WTC11 (cell line): ENCODE data around the gene NSFL1C. TPM values are rescaled to one million over a fixed set of nuclear protein-coding genes. Genes with fewer than 3 reads are reported as not detected.

Experiments
- GRHL2 ChIP-seq: fragments of 250-450 bp; sonication (Bioruptor Pico); IDR thresholded peaks from 2 replicates; pipeline ENCODE4 v1.8.0; 2022; ENCODE audit warnings: mild to moderate bottlenecking, moderate library complexity; ENCODE audit not compliant: insufficient replicate concordance, severe bottlenecking
- NFE2L1 ChIP-seq: sonication (generic); formaldehyde crosslinking; IDR thresholded peaks from 2 replicates; pipeline ENCODE4 v1.8.1; 2023; ENCODE audit warnings: missing genetic modification reagents
- ZNF232 ChIP-seq: sonication (generic); formaldehyde crosslinking; IDR thresholded peaks from 2 replicates; pipeline ENCODE4 v1.8.0; 2022; ENCODE audit warnings: mild to moderate bottlenecking, missing genetic modification reagents
- ZNF416 ChIP-seq: fragments of 250-450 bp; sonication (Bioruptor Pico); IDR thresholded peaks from 2 replicates; pipeline ENCODE4 v1.9.0; 2021; ENCODE audit warnings: mild to moderate bottlenecking, inconsistent platforms
- total RNA-seq: library from RNA; stranded (reverse); gene quantifications from 3 replicates; pipeline ENCODE4 v1.2.3, GENCODE V29; 2021
- TF ChIP-seq, protein P1 (sequence below): sonication (generic); formaldehyde crosslinking; IDR thresholded peaks from 2 replicates; pipeline ENCODE4 v1.8.0; 2022; ENCODE audit warnings: mild to moderate bottlenecking, missing genetic modification reagents
- TF ChIP-seq, protein P2 (sequence below): sonication (generic); formaldehyde crosslinking; IDR thresholded peaks from 2 replicates; pipeline ENCODE4 v1.8.1; 2022; ENCODE audit warnings: low read depth, missing genetic modification reagents, borderline replicate concordance
- TF ChIP-seq, protein P3 (sequence below): sonication (generic); formaldehyde crosslinking; IDR thresholded peaks from 2 replicates; pipeline ENCODE4 v1.8.0; 2022; ENCODE audit warnings: mild to moderate bottlenecking, missing genetic modification reagents
- TF ChIP-seq, protein P4 (sequence below): sonication (generic); formaldehyde crosslinking; IDR thresholded peaks from 2 replicates; pipeline ENCODE4 v1.8.1; 2023; ENCODE audit warnings: mild to moderate bottlenecking, missing genetic modification reagents, borderline replicate concordance
- TF ChIP-seq, protein P5 (sequence below): sonication (generic); formaldehyde crosslinking; IDR thresholded peaks from 2 replicates; pipeline ENCODE4 v1.8.0; 2022; ENCODE audit warnings: missing genetic modification reagents

Gene NSFL1C
- total RNA-seq, 1 experiment from 2014 or later: 85.5 TPM

DNA sequence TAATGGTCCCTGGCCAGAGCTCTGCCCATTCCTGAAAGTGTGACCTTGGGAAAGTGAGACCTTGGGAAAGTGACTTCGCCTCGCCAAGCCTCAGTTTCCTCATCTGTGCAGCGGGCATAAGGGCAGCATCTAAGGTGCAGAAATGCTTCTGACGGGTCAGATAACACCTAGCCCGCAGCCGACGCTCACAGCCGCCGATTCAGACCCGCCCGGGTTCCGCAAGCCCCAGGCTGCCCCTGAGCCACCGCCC lies 74.3 kb downstream of the NSFL1C start (continued):
- TF ChIP-seq, protein P1, sequence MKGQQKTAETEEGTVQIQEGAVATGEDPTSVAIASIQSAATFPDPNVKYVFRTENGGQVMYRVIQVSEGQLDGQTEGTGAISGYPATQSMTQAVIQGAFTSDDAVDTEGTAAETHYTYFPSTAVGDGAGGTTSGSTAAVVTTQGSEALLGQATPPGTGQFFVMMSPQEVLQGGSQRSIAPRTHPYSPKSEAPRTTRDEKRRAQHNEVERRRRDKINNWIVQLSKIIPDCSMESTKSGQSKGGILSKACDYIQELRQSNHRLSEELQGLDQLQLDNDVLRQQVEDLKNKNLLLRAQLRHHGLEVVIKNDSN: no peak
- TF ChIP-seq, protein P2, sequence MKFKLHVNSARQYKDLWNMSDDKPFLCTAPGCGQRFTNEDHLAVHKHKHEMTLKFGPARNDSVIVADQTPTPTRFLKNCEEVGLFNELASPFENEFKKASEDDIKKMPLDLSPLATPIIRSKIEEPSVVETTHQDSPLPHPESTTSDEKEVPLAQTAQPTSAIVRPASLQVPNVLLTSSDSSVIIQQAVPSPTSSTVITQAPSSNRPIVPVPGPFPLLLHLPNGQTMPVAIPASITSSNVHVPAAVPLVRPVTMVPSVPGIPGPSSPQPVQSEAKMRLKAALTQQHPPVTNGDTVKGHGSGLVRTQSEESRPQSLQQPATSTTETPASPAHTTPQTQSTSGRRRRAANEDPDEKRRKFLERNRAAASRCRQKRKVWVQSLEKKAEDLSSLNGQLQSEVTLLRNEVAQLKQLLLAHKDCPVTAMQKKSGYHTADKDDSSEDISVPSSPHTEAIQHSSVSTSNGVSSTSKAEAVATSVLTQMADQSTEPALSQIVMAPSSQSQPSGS: no peak
- TF ChIP-seq ZNF232 (CRISPR knock-in tag) (no peak), GRHL2 (CRISPR knock-in tag) (no peak), NFE2L1 (no peak), ZNF416 (CRISPR knock-in tag) (no peak)
- TF ChIP-seq, protein P3, sequence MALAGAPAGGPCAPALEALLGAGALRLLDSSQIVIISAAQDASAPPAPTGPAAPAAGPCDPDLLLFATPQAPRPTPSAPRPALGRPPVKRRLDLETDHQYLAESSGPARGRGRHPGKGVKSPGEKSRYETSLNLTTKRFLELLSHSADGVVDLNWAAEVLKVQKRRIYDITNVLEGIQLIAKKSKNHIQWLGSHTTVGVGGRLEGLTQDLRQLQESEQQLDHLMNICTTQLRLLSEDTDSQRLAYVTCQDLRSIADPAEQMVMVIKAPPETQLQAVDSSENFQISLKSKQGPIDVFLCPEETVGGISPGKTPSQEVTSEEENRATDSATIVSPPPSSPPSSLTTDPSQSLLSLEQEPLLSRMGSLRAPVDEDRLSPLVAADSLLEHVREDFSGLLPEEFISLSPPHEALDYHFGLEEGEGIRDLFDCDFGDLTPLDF: no peak
- TF ChIP-seq, protein P4, sequence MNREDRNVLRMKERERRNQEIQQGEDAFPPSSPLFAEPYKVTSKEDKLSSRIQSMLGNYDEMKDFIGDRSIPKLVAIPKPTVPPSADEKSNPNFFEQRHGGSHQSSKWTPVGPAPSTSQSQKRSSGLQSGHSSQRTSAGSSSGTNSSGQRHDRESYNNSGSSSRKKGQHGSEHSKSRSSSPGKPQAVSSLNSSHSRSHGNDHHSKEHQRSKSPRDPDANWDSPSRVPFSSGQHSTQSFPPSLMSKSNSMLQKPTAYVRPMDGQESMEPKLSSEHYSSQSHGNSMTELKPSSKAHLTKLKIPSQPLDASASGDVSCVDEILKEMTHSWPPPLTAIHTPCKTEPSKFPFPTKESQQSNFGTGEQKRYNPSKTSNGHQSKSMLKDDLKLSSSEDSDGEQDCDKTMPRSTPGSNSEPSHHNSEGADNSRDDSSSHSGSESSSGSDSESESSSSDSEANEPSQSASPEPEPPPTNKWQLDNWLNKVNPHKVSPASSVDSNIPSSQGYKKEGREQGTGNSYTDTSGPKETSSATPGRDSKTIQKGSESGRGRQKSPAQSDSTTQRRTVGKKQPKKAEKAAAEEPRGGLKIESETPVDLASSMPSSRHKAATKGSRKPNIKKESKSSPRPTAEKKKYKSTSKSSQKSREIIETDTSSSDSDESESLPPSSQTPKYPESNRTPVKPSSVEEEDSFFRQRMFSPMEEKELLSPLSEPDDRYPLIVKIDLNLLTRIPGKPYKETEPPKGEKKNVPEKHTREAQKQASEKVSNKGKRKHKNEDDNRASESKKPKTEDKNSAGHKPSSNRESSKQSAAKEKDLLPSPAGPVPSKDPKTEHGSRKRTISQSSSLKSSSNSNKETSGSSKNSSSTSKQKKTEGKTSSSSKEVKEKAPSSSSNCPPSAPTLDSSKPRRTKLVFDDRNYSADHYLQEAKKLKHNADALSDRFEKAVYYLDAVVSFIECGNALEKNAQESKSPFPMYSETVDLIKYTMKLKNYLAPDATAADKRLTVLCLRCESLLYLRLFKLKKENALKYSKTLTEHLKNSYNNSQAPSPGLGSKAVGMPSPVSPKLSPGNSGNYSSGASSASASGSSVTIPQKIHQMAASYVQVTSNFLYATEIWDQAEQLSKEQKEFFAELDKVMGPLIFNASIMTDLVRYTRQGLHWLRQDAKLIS (CRISPR knock-in tag): no peak
- TF ChIP-seq, protein P5, sequence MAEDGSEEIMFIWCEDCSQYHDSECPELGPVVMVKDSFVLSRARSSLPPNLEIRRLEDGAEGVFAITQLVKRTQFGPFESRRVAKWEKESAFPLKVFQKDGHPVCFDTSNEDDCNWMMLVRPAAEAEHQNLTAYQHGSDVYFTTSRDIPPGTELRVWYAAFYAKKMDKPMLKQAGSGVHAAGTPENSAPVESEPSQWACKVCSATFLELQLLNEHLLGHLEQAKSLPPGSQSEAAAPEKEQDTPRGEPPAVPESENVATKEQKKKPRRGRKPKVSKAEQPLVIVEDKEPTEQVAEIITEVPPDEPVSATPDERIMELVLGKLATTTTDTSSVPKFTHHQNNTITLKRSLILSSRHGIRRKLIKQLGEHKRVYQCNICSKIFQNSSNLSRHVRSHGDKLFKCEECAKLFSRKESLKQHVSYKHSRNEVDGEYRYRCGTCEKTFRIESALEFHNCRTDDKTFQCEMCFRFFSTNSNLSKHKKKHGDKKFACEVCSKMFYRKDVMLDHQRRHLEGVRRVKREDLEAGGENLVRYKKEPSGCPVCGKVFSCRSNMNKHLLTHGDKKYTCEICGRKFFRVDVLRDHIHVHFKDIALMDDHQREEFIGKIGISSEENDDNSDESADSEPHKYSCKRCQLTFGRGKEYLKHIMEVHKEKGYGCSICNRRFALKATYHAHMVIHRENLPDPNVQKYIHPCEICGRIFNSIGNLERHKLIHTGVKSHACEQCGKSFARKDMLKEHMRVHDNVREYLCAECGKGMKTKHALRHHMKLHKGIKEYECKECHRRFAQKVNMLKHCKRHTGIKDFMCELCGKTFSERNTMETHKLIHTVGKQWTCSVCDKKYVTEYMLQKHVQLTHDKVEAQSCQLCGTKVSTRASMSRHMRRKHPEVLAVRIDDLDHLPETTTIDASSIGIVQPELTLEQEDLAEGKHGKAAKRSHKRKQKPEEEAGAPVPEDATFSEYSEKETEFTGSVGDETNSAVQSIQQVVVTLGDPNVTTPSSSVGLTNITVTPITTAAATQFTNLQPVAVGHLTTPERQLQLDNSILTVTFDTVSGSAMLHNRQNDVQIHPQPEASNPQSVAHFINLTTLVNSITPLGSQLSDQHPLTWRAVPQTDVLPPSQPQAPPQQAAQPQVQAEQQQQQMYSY (CRISPR knock-in tag): no peak
- TF ChIP-seq, all 79 proteins: peak for 0

Other genes with a start within 250 kb of the NSFL1C start
- gene RAD21L1, start 240.8 kb downstream of the NSFL1C start, total RNA-seq: 0.62 to 0.77 TPM (median 0.73 TPM) in 3 replicates
- 3.5 to 4.4 TPM (median 3.6 TPM) in 3 replicates for gene SNPH, start 200.6 kb downstream of the NSFL1C start, total RNA-seq
- 2.5 to 3.3 TPM (median 2.6 TPM) in 3 replicates for gene SDCBP2, start 137.7 kb downstream of the NSFL1C start, total RNA-seq
- gene FKBP1A, start 73.8 kb downstream of the NSFL1C start, total RNA-seq: 197 to 218 TPM (median 201 TPM) in 3 replicates
- not detected in 3 replicates for gene SIRPB2, start 24.6 kb upstream of the NSFL1C start, total RNA-seq
- not detected in 3 replicates for gene SIRPD, start 90.9 kb upstream of the NSFL1C start, total RNA-seq
- 0.11 TPM in 1 of 3 replicates, not detected in the others for gene SIRPB1, start 153.2 kb upstream of the NSFL1C start, total RNA-seq
- not detected in 3 replicates for gene SIRPG, start 190.9 kb upstream of the NSFL1C start, total RNA-seq